Medulla oblongata (tissue), 1 donor: ENCODE data around the gene NOSIP.

Experiments
- DNase-seq: peaks from one replicate; pipeline ENCODE4 v3.0.0-alpha.2; 2015; ENCODE audit errors: extremely low spot score

Gene NOSIP

GRCh38 chr19:49507803-49508494 is 72.4 kb downstream of the NOSIP start:
- no peak for DNase-seq

- peak; percentile 68 for DNase-seq
These were observed 73.7 kb downstream of the NOSIP start for GRCh38 chr19:49506575-49507105.
